K562 (cell line): ENCODE measurements around the gene DNASE1L1. TPM values are rescaled to one million over a fixed set of nuclear protein-coding genes. Genes with fewer than 3 reads are reported as not detected.

Experiments used
- COPS2 ChIP-seq: fragments of 450-650 bp; conservative IDR thresholded peaks from 2 replicates; pipeline ENCODE4 v1.6.1; 2016; ENCODE audit warnings: mild to moderate bottlenecking, moderate library complexity
- FOSL1 ChIP-seq: fragments of 200-800 bp; sonication (Bioruptor generic); conservative IDR thresholded peaks from 2 replicates; pipeline ENCODE4 v1.6.1; 2016; ENCODE audit warnings: missing genetic modification characterization, missing compliant biosample characterization
- HDAC1 ChIP-seq, 2 experiments: fragments of 450-650 bp; IDR thresholded peaks; 2 replicates each; pipeline ENCODE4 v1.6.1; 2016 to 2017; ENCODE audit warnings: inconsistent platforms in 1 of 2, mild to moderate bottlenecking in 1 of 2, moderate library complexity in 1 of 2
- SAFB ChIP-seq: fragments of 200-400 bp; formaldehyde crosslinking; IDR thresholded peaks from 2 replicates; pipeline ENCODE4 v1.6.1; 2017; ENCODE audit warnings: low read depth, low read length, borderline replicate concordance
- TBP ChIP-seq: optimal IDR thresholded peaks from 2 replicates; pipeline ENCODE3; 2011; ENCODE audit warnings: low read depth, low read length, improper control_type of control experiment
- polyA plus RNA-seq, 8 experiments: library from polyadenylated mRNA; depleted of rRNA in 4 of 8; stranded (reverse) in 5 of 8; unstranded in 3 of 8; fragments of >200 nt; fragmentation: Nextera tagmentation in 2 of 8; fragmentation: Illumina TruSeq in 1 of 8; extraction: Ambion mirVana in 2 of 8; extraction: Trizol in 1 of 8; gene quantifications; 2 replicates each; pipeline versions ENCODE4 v1.2.1 to v1.2.3, GENCODE V29; 2011 to 2014; ENCODE audit warnings: inconsistent platforms in 1 of 8, missing spikeins in 1 of 8
- total RNA-seq, 7 experiments: library from RNA; depleted of rRNA in 6 of 7; stranded (reverse); fragments of >200 nt in 6 of 7; fragmentation: Illumina TruSeq in 2 of 7; extraction: Trizol in 2 of 7; gene quantifications; 2 replicates each; pipeline versions ENCODE4 v1.2.1 to v1.2.3, GENCODE V29; 2011 to 2021; ENCODE audit warnings: low replicate concordance in 1 of 7
- TF ChIP-seq, protein P1 (sequence below): fragments of 450-650 bp; IDR thresholded peaks from 2 replicates; pipeline ENCODE4 v1.6.1; 2016; ENCODE audit warnings: mild to moderate bottlenecking, moderate library complexity
- TF ChIP-seq, protein P2 (sequence below): sonication (generic); formaldehyde crosslinking; IDR thresholded peaks from 2 replicates; pipeline ENCODE4 v1.8.0; 2023; ENCODE audit warnings: missing genetic modification reagents, mild to moderate bottlenecking, borderline replicate concordance

Gene DNASE1L1
- total and polyA plus RNA-seq, 9 of the 15 experiments (the other 6 are each of a cell fraction or from before 2014, with no cell fraction given) = 0.73 to 12.6 (median 7.9) TPM

DNA sequence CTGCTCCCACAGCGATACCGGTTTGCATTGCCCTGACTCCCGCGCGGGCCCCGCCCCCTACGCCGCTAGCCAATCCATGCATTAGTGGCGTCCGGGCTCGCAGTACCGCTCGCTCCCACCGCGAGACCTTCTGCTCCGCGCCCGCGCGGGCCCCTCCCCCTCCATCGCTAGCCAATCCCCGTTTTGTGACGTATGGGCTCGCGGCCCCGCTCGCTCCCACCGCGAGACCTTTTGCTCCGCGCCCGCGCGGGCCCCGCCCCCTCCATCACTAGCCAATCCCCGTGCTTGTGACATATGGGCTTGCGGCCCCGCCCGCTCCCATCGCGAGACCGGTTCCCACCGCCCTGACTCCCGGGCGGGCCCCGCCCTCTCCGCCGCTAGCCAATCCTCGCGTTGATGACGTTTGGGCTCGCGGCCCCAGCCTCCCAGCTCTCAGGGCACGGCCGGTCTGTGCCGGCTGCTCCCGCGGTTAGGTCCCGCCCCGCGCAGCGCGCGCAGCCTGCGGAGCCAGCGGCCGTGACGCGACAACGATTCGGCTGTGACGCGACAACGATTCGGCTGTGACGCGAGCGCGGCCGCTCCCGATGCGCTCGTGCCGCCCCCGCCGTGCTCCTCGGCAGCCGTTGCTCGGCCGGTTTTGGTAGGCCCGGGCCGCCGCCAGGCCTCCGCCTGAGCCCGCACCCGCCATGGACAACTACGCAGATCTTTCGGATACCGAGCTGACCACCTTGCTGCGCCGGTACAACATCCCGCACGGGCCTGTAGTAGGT, 30.1 kb downstream of the DNASE1L1 start, which contains the start of gene EMD (continued):
- TF ChIP-seq, protein P1, sequence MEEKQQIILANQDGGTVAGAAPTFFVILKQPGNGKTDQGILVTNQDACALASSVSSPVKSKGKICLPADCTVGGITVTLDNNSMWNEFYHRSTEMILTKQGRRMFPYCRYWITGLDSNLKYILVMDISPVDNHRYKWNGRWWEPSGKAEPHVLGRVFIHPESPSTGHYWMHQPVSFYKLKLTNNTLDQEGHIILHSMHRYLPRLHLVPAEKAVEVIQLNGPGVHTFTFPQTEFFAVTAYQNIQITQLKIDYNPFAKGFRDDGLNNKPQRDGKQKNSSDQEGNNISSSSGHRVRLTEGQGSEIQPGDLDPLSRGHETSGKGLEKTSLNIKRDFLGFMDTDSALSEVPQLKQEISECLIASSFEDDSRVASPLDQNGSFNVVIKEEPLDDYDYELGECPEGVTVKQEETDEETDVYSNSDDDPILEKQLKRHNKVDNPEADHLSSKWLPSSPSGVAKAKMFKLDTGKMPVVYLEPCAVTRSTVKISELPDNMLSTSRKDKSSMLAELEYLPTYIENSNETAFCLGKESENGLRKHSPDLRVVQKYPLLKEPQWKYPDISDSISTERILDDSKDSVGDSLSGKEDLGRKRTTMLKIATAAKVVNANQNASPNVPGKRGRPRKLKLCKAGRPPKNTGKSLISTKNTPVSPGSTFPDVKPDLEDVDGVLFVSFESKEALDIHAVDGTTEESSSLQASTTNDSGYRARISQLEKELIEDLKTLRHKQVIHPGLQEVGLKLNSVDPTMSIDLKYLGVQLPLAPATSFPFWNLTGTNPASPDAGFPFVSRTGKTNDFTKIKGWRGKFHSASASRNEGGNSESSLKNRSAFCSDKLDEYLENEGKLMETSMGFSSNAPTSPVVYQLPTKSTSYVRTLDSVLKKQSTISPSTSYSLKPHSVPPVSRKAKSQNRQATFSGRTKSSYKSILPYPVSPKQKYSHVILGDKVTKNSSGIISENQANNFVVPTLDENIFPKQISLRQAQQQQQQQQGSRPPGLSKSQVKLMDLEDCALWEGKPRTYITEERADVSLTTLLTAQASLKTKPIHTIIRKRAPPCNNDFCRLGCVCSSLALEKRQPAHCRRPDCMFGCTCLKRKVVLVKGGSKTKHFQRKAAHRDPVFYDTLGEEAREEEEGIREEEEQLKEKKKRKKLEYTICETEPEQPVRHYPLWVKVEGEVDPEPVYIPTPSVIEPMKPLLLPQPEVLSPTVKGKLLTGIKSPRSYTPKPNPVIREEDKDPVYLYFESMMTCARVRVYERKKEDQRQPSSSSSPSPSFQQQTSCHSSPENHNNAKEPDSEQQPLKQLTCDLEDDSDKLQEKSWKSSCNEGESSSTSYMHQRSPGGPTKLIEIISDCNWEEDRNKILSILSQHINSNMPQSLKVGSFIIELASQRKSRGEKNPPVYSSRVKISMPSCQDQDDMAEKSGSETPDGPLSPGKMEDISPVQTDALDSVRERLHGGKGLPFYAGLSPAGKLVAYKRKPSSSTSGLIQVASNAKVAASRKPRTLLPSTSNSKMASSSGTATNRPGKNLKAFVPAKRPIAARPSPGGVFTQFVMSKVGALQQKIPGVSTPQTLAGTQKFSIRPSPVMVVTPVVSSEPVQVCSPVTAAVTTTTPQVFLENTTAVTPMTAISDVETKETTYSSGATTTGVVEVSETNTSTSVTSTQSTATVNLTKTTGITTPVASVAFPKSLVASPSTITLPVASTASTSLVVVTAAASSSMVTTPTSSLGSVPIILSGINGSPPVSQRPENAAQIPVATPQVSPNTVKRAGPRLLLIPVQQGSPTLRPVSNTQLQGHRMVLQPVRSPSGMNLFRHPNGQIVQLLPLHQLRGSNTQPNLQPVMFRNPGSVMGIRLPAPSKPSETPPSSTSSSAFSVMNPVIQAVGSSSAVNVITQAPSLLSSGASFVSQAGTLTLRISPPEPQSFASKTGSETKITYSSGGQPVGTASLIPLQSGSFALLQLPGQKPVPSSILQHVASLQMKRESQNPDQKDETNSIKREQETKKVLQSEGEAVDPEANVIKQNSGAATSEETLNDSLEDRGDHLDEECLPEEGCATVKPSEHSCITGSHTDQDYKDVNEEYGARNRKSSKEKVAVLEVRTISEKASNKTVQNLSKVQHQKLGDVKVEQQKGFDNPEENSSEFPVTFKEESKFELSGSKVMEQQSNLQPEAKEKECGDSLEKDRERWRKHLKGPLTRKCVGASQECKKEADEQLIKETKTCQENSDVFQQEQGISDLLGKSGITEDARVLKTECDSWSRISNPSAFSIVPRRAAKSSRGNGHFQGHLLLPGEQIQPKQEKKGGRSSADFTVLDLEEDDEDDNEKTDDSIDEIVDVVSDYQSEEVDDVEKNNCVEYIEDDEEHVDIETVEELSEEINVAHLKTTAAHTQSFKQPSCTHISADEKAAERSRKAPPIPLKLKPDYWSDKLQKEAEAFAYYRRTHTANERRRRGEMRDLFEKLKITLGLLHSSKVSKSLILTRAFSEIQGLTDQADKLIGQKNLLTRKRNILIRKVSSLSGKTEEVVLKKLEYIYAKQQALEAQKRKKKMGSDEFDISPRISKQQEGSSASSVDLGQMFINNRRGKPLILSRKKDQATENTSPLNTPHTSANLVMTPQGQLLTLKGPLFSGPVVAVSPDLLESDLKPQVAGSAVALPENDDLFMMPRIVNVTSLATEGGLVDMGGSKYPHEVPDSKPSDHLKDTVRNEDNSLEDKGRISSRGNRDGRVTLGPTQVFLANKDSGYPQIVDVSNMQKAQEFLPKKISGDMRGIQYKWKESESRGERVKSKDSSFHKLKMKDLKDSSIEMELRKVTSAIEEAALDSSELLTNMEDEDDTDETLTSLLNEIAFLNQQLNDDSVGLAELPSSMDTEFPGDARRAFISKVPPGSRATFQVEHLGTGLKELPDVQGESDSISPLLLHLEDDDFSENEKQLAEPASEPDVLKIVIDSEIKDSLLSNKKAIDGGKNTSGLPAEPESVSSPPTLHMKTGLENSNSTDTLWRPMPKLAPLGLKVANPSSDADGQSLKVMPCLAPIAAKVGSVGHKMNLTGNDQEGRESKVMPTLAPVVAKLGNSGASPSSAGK = peak; percentile 69
- no peak for TF ChIP-seq FOSL1 (tag)
- TF ChIP-seq COPS2 = no peak
- peak; percentile 47 for TF ChIP-seq TBP
- TF ChIP-seq, protein P2, sequence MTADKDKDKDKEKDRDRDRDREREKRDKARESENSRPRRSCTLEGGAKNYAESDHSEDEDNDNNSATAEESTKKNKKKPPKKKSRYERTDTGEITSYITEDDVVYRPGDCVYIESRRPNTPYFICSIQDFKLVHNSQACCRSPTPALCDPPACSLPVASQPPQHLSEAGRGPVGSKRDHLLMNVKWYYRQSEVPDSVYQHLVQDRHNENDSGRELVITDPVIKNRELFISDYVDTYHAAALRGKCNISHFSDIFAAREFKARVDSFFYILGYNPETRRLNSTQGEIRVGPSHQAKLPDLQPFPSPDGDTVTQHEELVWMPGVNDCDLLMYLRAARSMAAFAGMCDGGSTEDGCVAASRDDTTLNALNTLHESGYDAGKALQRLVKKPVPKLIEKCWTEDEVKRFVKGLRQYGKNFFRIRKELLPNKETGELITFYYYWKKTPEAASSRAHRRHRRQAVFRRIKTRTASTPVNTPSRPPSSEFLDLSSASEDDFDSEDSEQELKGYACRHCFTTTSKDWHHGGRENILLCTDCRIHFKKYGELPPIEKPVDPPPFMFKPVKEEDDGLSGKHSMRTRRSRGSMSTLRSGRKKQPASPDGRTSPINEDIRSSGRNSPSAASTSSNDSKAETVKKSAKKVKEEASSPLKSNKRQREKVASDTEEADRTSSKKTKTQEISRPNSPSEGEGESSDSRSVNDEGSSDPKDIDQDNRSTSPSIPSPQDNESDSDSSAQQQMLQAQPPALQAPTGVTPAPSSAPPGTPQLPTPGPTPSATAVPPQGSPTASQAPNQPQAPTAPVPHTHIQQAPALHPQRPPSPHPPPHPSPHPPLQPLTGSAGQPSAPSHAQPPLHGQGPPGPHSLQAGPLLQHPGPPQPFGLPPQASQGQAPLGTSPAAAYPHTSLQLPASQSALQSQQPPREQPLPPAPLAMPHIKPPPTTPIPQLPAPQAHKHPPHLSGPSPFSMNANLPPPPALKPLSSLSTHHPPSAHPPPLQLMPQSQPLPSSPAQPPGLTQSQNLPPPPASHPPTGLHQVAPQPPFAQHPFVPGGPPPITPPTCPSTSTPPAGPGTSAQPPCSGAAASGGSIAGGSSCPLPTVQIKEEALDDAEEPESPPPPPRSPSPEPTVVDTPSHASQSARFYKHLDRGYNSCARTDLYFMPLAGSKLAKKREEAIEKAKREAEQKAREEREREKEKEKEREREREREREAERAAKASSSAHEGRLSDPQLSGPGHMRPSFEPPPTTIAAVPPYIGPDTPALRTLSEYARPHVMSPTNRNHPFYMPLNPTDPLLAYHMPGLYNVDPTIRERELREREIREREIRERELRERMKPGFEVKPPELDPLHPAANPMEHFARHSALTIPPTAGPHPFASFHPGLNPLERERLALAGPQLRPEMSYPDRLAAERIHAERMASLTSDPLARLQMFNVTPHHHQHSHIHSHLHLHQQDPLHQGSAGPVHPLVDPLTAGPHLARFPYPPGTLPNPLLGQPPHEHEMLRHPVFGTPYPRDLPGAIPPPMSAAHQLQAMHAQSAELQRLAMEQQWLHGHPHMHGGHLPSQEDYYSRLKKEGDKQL (CRISPR knock-in tag) = no peak
- no peak for TF ChIP-seq SAFB
- TF ChIP-seq HDAC1 (IDR thresholded peaks at IDR 0.05) = 0 out of 4 replicates have a peak, but pooled peaks of 1 of the 2 experiments have one; percentile 19
